ENCODE data around the gene CARHSP1.
"Not testable (repeated sequence)": the region's sequence is repeated elsewhere in the genome, so short reads cannot be mapped to it uniquely, and the experiment has no call there.

The CARHSP1 gene

DNA sequence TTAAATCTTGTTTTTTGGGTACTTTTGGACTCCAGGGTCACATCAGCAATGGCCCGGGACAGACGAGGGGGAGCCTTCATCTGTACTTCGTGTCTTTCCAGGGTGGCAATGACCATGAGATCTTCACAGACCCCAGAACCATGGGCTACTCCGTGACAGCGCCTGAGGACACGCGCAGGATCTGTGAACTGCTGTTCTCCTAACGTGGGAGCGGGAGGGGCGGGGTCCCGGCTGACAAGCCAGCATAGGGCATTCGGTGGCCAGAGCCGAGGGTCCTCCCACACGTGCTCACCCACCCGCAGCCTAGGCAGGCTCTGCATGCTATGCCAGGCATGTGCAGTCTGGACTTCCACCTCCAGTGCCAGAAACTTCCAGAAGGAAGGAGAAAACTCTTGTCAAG is 21.2 kb downstream of the CARHSP1 start:
- TF ChIP-seq, protein P1, sequence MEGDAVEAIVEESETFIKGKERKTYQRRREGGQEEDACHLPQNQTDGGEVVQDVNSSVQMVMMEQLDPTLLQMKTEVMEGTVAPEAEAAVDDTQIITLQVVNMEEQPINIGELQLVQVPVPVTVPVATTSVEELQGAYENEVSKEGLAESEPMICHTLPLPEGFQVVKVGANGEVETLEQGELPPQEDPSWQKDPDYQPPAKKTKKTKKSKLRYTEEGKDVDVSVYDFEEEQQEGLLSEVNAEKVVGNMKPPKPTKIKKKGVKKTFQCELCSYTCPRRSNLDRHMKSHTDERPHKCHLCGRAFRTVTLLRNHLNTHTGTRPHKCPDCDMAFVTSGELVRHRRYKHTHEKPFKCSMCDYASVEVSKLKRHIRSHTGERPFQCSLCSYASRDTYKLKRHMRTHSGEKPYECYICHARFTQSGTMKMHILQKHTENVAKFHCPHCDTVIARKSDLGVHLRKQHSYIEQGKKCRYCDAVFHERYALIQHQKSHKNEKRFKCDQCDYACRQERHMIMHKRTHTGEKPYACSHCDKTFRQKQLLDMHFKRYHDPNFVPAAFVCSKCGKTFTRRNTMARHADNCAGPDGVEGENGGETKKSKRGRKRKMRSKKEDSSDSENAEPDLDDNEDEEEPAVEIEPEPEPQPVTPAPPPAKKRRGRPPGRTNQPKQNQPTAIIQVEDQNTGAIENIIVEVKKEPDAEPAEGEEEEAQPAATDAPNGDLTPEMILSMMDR (IDR thresholded peaks at IDR 0.05; ENCODE audit: borderline replicate concordance, insufficient read depth, low read depth, low read length): no peak
- H3K4me3 ChIP-seq (ENCODE audit: low read depth, low read length): no peak overlapping the region

DNA sequence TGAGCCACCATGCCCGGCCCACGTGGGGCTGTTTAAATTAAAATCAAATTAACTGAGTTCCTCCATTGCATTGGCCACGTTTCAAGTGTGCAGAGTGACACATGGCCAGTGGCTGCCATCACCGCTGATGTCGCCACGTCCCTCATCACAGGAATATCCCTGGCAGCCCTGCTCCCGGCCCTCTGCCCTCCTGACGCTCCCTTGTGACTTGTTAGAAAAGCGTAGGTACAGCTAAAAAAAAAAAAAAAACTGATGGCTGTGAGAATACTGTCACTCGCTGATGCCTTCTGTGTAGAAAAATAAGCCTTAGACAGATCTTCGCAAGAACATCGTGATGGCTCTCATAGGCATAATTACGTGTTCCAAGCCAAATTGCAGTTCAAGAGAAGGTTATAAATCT is 21.7 kb downstream of the CARHSP1 start:
- H3K4me3 ChIP-seq (ENCODE audit: low read depth, low read length): no peak overlapping the region
- TF ChIP-seq, protein P1 (IDR thresholded peaks at IDR 0.05; ENCODE audit: borderline replicate concordance, insufficient read depth, low read depth, low read length): no peak

DNA sequence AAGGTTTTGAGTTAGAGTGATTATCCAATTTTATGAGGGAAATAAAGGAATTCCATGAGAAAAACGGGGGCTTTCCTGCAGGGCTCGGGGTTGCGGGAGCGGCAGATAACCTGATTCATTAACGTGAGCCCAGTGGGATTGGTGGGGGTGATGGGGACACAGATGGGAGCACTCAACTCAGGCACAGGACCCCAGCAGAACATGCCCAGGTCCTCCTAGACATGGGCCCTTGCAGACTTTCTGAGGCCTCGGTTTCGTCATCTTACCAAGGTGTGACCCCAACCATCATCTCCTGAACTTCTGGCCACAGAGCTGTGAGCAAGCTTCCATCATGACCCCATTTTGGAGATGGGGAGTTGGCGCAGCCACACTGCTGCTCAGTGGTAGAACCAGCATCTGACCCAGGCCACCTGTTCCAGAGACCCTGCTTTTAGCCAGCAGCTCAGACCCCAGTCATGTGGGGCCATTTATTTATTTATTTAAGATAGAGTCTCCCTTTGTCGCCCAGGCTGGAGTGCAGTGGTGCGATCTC is 22.3 kb downstream of the CARHSP1 start:
- H3K4me3 ChIP-seq (ENCODE audit: low read depth, low read length): no peak overlapping the region
- TF ChIP-seq, protein P1 (IDR thresholded peaks at IDR 0.05; ENCODE audit: borderline replicate concordance, insufficient read depth, low read depth, low read length): no peak

DNA sequence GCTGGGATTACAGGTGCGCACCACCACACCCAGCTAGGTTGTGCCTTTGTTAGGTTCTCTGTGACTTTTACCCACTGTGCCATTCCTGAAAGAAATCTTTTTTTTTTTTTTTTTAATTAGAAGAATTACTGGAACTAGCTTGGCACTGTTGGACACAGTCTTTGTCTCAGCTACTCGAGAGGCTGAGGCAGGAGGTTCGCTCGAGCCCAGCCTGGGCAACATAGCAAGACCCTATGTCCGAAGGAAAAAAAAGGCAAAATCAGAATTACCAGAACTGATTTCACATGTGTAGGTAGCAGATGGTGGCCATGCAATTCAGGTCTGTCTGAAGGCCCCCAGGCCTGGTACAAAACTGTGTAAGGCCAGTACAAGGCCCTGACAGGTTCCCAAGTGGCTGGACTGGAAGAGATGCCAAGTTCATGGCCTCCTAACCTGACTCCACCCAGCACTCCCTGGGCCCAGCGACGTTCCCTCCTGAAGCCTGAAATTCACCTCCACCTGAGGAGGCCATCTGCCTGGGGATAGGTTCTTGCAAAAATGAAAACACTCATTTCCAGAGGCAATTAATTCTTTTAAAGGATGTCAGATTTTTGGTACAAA is 23.0 kb downstream of the CARHSP1 start:
- TF ChIP-seq, protein P1 (IDR thresholded peaks at IDR 0.05; ENCODE audit: borderline replicate concordance, insufficient read depth, low read depth, low read length): no peak
- no peak overlapping the region for H3K4me3 ChIP-seq (ENCODE audit: low read depth, low read length)

DNA sequence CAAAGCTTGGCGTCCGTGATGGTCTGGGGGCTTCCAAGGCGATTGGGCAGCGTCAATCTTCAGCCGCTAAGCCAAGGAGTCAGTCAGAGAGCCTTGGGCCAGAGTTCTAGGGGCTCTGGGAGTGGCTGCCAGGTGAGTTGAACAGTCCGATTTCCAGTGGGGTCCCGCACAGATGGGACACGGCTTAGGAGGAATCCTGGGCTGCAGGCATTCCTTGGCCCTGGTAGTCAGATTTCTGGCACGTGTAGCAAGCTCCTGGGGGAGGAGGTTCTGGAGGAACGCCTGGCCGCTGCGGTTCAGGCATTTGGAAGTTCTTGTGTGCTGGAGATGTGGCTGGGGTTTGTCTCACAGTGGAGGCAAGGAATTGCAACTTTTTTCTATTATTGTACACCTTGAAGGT is 25.5 kb downstream of the CARHSP1 start:
- not testable (repeated sequence) for H3K4me3 ChIP-seq (ENCODE audit: low read depth, low read length)

DNA sequence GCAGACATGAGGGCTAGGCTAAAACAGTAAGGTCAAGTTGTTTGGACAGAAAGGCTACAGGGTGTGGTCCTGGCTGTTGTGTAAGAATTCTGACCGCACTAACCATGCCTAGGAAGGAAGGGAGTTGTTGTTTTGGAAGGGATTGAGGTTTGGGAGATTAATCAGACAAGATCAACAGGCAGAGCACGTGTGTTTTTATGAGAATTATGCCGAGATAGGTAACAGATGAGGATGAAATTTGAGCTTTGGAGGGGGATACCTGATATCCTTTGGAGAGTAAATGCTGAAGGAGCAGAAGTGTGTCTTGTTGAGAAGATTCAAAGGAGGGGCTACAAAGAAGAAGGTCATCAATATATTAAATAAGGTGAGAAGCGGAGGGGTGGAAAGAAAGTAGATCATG is 26.8 kb downstream of the CARHSP1 start:
- H3K4me3 ChIP-seq (ENCODE audit: low read depth, low read length): not testable (repeated sequence)

DNA sequence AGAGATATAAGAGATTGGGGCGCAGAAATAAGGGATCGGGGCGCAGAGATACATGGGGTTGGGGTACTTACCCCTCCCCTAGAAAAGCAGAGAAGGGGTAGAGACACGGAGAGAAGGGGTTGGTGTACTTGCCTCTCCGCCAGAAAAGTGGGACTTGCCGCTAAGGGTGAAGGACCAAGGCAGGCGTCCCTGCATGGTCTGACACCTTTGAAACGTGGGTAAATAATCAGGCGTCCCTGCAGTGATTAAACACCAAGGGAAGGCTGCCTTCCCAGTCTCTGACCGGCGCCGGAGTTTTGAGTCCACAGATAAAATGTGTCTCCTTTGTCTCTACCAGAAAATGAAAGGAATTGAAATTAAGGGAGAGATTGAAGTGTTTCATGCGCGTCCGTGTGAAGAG is 31.2 kb downstream of the CARHSP1 start:
- not testable (repeated sequence) for H3K4me3 ChIP-seq (ENCODE audit: low read depth, low read length)

DNA sequence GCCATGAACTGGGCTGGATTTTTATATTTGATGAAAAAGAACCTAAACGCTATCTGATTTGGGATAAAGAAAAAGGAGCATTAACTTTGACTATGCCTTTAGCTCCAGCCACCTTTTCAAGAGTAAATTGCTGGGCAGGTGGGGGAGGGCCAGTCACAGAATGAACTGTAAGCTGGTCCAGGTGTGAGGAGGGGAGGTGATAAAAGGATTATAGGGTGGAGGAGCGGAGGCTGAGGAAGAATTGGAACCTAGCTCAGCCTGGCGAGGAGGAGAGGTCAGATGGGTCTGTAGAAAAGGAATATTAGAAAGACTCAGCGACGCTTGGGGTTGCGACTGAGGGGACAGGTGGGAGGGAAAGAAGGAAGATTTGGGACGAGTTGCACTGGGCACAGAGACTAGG is 32.0 kb downstream of the CARHSP1 start:
- not testable (repeated sequence) for H3K4me3 ChIP-seq (ENCODE audit: low read depth, low read length)

DNA sequence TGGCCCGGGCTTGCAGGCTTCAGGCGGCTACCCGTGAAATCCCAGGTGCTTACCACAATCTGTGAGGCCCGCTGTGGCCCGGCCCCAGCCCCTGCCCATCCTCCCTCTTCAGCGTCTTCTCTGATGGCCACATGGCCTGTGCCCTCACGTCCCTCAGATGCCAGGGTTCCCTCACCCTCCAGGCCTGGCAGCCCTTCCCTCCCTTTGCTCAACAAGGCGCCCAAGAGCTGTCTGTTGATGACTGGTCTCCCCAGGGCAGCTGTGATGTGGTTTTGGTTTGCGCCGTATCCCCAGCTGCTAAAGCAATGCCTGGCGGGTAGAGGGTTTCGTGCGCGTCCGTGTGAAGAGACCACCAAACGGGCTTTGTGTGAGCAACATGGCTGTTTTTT is 36.1 kb downstream of the CARHSP1 start:
- no peak overlapping the region for H3K4me3 ChIP-seq (ENCODE audit: low read depth, low read length)
- TF ChIP-seq, protein P1 (IDR thresholded peaks at IDR 0.05; ENCODE audit: borderline replicate concordance, insufficient read depth, low read depth, low read length): no peak

All from GM12875 (cell line).